GM23248 (cell line): ENCODE measurements around the gene FOXD3.

Source experiments
- EZH2 ChIP-seq: fragments of 200-600 bp; sonication (generic); IDR thresholded peaks from 2 replicates; pipeline ENCODE4 v1.6.1; 2018; ENCODE audit warnings: antibody characterized with exemption, mild to moderate bottlenecking; ENCODE audit not compliant: insufficient read depth, poor library complexity, severe bottlenecking
- EZH2phosphoT487 ChIP-seq: fragments of 200-600 bp; sonication (generic); IDR thresholded peaks from 2 replicates; pipeline ENCODE4 v1.6.1; 2018; ENCODE audit warnings: antibody characterized with exemption, moderate library complexity, mild to moderate bottlenecking, low read depth; ENCODE audit not compliant: insufficient read depth

DNA sequence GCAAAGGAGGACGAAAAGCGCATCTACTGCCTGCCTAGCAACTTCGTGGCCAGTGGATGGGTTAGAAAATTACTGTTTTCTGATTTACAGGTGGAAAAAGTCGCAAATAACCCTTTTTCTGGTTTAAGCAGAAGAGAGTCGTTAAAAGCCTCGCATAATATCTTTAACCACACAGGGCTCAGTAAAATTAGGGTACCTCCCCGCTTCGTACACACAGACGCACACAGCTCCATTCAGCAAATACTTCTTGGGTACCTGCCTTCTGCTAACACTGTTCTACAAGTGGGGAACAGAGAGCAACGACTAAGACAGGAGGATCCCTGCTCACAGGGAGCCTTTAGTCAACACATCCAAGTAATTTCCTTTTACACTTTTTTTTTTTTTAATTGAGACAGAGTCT, 45.8 kb downstream of the FOXD3 start:
- TF ChIP-seq EZH2phosphoT487: no peak
- TF ChIP-seq EZH2: no peak
